ENCODE results near the gene GTSE1. TPM values are rescaled to one million over a fixed set of nuclear protein-coding genes. Genes with fewer than 3 reads are reported as not detected.

GTSE1 gene
- total RNA-seq, 1 donor from 2014 or later = 0.26 TPM

DNA sequence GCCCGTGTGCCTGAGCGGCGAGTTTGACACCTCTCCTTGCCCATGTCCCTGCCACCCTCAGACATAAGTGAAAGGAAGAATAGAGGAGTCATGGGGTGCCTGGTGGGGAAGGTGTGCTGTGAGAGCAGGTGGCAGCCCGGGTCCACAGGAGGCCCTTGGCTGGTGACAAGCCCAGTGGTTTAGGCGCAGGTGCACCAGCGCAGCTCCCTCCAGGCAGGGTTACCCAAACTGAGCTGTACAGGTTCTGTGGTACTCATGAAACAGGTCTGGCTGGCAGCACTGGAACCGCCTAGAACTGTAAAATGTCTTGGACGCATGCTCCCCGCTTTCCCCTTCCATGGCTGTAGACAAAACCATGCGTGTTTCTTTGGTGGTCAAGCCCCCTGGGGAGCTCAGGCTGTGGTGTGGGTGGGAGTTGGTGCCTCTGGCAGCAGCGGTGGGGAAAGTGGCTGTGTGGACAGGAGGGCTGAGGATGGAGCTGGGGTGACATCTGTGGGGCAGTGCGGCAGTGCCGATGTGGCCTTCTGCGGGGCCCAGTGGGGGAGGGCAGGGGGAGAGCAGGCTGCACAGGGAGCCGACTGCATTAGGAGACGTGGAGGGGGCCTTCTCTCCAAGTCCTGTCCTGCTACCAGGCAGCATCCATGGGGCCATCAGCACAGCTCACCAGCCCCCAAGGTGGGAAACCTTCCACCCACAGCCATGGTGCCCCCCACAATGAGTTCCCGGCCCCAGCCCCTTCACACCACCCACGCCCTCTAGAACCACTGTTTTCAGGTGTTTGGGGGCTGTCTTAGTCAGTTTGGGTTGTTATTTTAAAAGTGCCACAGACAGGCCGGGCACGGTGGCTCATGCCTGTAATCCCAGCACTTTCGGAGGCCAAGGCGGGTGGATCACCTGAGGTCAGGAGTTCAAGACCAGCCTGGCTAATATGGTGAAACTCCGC is 5.6 kb upstream of the GTSE1 start:
- no peak for FAIRE-seq
- no peak for DNase-seq (ENCODE audit: low read depth)
- no peaks in the 10 kb centered on the region for H3K27me3 ChIP-seq (ENCODE audit: control insufficient read depth, insufficient read depth, low read length)
- H3K36me3 ChIP-seq (ENCODE audit: control insufficient read depth, insufficient read depth, low read length) = no peaks in the 10 kb centered on the region
- no peak overlapping the region for H3K4me3 ChIP-seq (ENCODE audit: low read depth, low read length)
- TF ChIP-seq, protein P1, sequence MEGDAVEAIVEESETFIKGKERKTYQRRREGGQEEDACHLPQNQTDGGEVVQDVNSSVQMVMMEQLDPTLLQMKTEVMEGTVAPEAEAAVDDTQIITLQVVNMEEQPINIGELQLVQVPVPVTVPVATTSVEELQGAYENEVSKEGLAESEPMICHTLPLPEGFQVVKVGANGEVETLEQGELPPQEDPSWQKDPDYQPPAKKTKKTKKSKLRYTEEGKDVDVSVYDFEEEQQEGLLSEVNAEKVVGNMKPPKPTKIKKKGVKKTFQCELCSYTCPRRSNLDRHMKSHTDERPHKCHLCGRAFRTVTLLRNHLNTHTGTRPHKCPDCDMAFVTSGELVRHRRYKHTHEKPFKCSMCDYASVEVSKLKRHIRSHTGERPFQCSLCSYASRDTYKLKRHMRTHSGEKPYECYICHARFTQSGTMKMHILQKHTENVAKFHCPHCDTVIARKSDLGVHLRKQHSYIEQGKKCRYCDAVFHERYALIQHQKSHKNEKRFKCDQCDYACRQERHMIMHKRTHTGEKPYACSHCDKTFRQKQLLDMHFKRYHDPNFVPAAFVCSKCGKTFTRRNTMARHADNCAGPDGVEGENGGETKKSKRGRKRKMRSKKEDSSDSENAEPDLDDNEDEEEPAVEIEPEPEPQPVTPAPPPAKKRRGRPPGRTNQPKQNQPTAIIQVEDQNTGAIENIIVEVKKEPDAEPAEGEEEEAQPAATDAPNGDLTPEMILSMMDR (IDR thresholded peaks at IDR 0.05; ENCODE audit: insufficient read depth, low read length, severe bottlenecking) = no peak

GRCh38 chr22:46292173-46292572 is 4.5 kb upstream of the GTSE1 start:
- Histone ChIP-seq H3K4me3 (ENCODE audit: low read depth, low read length) (no peak overlapping the region), H3K36me3 (ENCODE audit: control insufficient read depth, insufficient read depth, low read length) (no peaks in the 10 kb centered on the region)
- no peak for DNase-seq (ENCODE audit: low read depth)

DNA sequence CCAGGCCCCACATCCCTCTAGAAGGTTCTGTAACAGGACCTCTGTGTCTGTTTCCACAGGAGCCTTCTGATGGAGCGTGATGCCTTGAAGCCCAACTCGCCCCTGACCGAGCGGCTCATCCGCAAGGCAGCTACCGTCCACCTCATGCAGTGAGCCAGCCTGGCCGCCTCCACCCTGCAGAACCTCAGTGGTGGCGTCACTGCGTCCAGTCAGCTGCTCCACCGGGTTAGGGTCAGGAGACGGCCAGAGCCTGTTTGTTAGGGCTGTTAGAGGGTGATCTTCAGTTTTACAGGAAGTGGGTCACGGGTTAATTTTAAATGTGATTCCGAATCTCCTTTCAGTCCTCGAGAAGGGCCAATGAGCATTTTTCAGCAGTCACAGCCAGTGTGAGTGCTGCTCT is 3.9 kb upstream of the GTSE1 start:
- DNase-seq (ENCODE audit: low read depth) = no peak
- no peak for FAIRE-seq
- no peak overlapping the region for H3K4me3 ChIP-seq (ENCODE audit: low read depth, low read length)
- H3K36me3 ChIP-seq (ENCODE audit: control insufficient read depth, insufficient read depth, low read length) = no peaks in the 10 kb centered on the region
- TF ChIP-seq, protein P1 (IDR thresholded peaks at IDR 0.05; ENCODE audit: insufficient read depth, low read length, severe bottlenecking) = no peak
- no peaks in the 10 kb centered on the region for H3K27me3 ChIP-seq (ENCODE audit: control insufficient read depth, insufficient read depth, low read length)

More at GRCh38 chr22:46292173-46292572, 4.5 kb upstream of the GTSE1 start:
- TF ChIP-seq, protein P1 (IDR thresholded peaks at IDR 0.05; ENCODE audit: insufficient read depth, low read length, severe bottlenecking) = no peak
- H3K27me3 ChIP-seq (ENCODE audit: control insufficient read depth, insufficient read depth, low read length) = no peaks in the 10 kb centered on the region
- no peak for FAIRE-seq

DNA sequence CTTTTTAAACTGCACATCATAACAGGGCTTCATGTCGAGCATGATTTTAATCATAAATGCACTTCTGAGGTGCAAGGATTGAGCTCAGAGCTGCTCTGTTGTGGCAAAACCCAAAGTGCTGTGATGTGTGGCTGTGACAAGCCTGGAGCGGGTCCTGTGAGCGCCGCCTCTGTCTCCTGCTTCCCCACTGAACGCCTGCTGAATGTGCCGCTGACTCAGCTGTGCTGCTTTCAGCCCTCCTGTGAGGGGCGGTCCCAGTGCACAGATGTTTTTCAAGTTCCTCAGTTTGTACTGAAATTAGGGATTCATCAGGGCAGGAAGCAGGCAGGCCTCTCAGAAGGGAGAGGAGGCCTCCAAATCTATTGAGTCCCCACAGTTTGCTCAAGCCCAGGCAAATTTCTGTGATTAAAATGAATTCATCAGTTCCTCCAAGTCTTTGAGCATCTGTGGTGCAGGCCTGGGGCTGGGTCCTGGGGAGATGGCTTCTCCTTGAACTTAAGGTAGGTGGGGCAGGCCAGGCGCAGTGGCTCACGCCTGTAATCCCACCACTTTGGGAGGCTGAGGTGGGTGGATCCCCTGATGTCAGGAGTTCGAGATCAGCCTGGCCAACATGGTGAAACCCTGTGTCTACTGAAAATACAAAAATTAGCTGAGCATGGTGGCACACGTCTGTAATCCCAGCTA is 3.0 kb upstream of the GTSE1 start:
- H3K36me3 ChIP-seq (ENCODE audit: control insufficient read depth, insufficient read depth, low read length) = no peaks in the 10 kb centered on the region
- H3K27me3 ChIP-seq (ENCODE audit: control insufficient read depth, insufficient read depth, low read length) = no peaks in the 10 kb centered on the region
- FAIRE-seq (no peak), DNase-seq (ENCODE audit: low read depth) (no peak)
- H3K4me3 ChIP-seq (ENCODE audit: low read depth, low read length) = no peak overlapping the region
- TF ChIP-seq, protein P1 (IDR thresholded peaks at IDR 0.05; ENCODE audit: insufficient read depth, low read length, severe bottlenecking) = no peak

GRCh38 chr22:46294784-46295183 is 1.9 kb upstream of the GTSE1 start:
- Histone ChIP-seq H3K27me3 (ENCODE audit: control insufficient read depth, insufficient read depth, low read length) (no peaks in the 10 kb centered on the region), H3K4me3 (ENCODE audit: low read depth, low read length) (no peak overlapping the region), H3K36me3 (ENCODE audit: control insufficient read depth, insufficient read depth, low read length) (no peaks in the 10 kb centered on the region)
- no peak for FAIRE-seq
- TF ChIP-seq, protein P1 (IDR thresholded peaks at IDR 0.05; ENCODE audit: insufficient read depth, low read length, severe bottlenecking) = no peak
- DNase-seq (ENCODE audit: low read depth) = no peak
